SU-DHL-6 (cell line): Measurements from ENCODE around the gene TEX13C.

Experiments used
- H2AFZ ChIP-seq: fragments of 200-600 bp; sonication (generic); 2 replicates; pipeline ENCODE4 v1.6.1; 2014; ENCODE audit warnings: low read depth, mild to moderate bottlenecking, moderate library complexity, mixed read lengths, antibody characterized with exemption, low read length; ENCODE audit not compliant: severe bottlenecking
- H3F3A ChIP-seq: fragments of 200-600 bp; shearing (Covaris generic); 2 replicates; pipeline ENCODE4 v1.6.0; 2016; ENCODE audit warnings: antibody characterized with exemption, mild to moderate bottlenecking; ENCODE audit not compliant: insufficient read depth
- H3K27ac ChIP-seq: fragments of 200-600 bp; sonication (generic); 2 replicates; pipeline ENCODE4 v1.5.1; 2016; ENCODE audit warnings: low read depth, mild to moderate bottlenecking, low read length, moderate library complexity, mixed read lengths
- H3K27me3 ChIP-seq: fragments of 200-600 bp; sonication (generic), shearing (Covaris generic); 2 replicates; pipeline ENCODE4 v1.6.0; 2014; ENCODE audit warnings: mild to moderate bottlenecking, low read length
- H3K36me3 ChIP-seq: fragments of 200-600 bp; sonication (generic); 2 replicates; pipeline ENCODE4 v1.6.1; 2014; ENCODE audit warnings: mild to moderate bottlenecking, low read length, mixed read lengths
- H3K4me2 ChIP-seq: fragments of 300-600, 200-600 bp; shearing (Covaris generic), sonication (generic); 2 replicates; pipeline ENCODE4 v1.6.0; 2014; ENCODE audit warnings: low read length, low read depth, mild to moderate bottlenecking; ENCODE audit not compliant: poor library complexity, severe bottlenecking
- H3K4me3 ChIP-seq: fragments of 200-600 bp; sonication (generic); 2 replicates; pipeline ENCODE4 v1.5.1; 2014; ENCODE audit warnings: antibody characterized with exemption, low read length, mild to moderate bottlenecking, mixed read lengths; ENCODE audit not compliant: insufficient read depth, poor library complexity, severe bottlenecking
- H3K79me2 ChIP-seq: fragments of 200-600 bp; sonication (generic); 2 replicates; pipeline ENCODE4 v1.6.1; 2014; ENCODE audit warnings: mild to moderate bottlenecking, low read length, moderate library complexity; ENCODE audit not compliant: insufficient read depth
- H3K9ac ChIP-seq: fragments of 200-600 bp; sonication (generic); 2 replicates; pipeline ENCODE4 v1.7.0; 2014; ENCODE audit warnings: mild to moderate bottlenecking, low read length
- H3K9me2 ChIP-seq: fragments of 200-600 bp; sonication (generic); replicated peaks from 2 replicates; pipeline ENCODE4 v1.6.1; 2014; ENCODE audit warnings: low read length; ENCODE audit not compliant: insufficient read depth
- H3K9me3 ChIP-seq: fragments of 200-600 bp; sonication (generic); 2 replicates; pipeline ENCODE4 v1.6.1; 2014; ENCODE audit warnings: low read length, mixed read lengths; ENCODE audit not compliant: insufficient read depth
- H4K20me1 ChIP-seq: fragments of 200-600 bp; sonication (generic); 2 replicates; pipeline ENCODE4 v1.6.1; 2014; ENCODE audit warnings: low read depth, mild to moderate bottlenecking, antibody characterized with exemption, low read length, moderate library complexity, mixed read lengths
- EZH2phosphoT487 ChIP-seq: fragments of 200-600 bp; sonication (generic), shearing (Covaris generic); conservative IDR thresholded peaks from 2 replicates; pipeline ENCODE4 v1.6.1; 2018; ENCODE audit warnings: mild to moderate bottlenecking, antibody characterized with exemption, low read length, moderate library complexity, mixed read lengths
- TF ChIP-seq, protein P1 (sequence below): fragments of 200-600 bp; sonication (generic); IDR thresholded peaks from one replicate; pipeline ENCODE4 v1.5.1; 2017; ENCODE audit warnings: antibody characterized with exemption, mild to moderate bottlenecking, low read length, moderate library complexity; ENCODE audit not compliant: insufficient read depth, poor library complexity, severe bottlenecking

Gene TEX13C

DNA sequence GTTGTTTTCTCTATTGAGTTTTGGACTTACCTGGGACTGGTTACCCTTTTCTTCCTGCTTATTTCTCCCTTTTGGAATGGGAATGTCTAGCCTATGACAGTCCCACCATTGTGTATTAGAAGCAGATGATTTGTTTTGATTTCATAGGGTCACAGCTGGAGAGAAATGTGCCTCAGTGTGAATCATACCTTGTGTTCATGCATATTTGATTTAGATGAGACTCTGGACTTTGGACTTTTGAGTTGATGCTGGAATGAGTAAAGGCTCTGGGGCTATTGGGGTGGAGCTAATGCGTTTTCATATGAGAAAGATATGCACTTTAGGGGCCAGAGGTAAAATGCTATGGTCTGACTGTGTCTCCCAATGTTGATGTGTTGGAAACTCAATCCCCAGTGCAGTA is 30.5 kb upstream of the TEX13C start:
- no peak overlapping the region for H3K4me3 ChIP-seq
- H3K27ac ChIP-seq = no peak overlapping the region
- no peak overlapping the region for H2AFZ ChIP-seq
- no peaks in the 10 kb centered on the region for H3K9me3 ChIP-seq
- TF ChIP-seq EZH2phosphoT487 = no peak
- TF ChIP-seq, protein P1, sequence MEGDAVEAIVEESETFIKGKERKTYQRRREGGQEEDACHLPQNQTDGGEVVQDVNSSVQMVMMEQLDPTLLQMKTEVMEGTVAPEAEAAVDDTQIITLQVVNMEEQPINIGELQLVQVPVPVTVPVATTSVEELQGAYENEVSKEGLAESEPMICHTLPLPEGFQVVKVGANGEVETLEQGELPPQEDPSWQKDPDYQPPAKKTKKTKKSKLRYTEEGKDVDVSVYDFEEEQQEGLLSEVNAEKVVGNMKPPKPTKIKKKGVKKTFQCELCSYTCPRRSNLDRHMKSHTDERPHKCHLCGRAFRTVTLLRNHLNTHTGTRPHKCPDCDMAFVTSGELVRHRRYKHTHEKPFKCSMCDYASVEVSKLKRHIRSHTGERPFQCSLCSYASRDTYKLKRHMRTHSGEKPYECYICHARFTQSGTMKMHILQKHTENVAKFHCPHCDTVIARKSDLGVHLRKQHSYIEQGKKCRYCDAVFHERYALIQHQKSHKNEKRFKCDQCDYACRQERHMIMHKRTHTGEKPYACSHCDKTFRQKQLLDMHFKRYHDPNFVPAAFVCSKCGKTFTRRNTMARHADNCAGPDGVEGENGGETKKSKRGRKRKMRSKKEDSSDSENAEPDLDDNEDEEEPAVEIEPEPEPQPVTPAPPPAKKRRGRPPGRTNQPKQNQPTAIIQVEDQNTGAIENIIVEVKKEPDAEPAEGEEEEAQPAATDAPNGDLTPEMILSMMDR = no peak
- H3K79me2 ChIP-seq = no peaks in the 10 kb centered on the region
- no peaks in the 10 kb centered on the region for H3K9me2 ChIP-seq
- H3F3A ChIP-seq = no peaks in the 10 kb centered on the region
- no peaks in the 10 kb centered on the region for H4K20me1 ChIP-seq
- no peak overlapping the region for H3K9ac ChIP-seq
- no peaks in the 10 kb centered on the region for H3K27me3 ChIP-seq
- H3K36me3 ChIP-seq = no peaks in the 10 kb centered on the region
- no peak overlapping the region for H3K4me2 ChIP-seq

- Histone ChIP-seq H3K4me3 (no peak overlapping the region), H3K9me3 (no peaks in the 10 kb centered on the region), H3K27ac (no peak overlapping the region), H3K27me3 (no peaks in the 10 kb centered on the region), H3K9me2 (no peaks in the 10 kb centered on the region), H3K9ac (no peak overlapping the region), H2AFZ (no peak overlapping the region), H3F3A (no peaks in the 10 kb centered on the region), H3K79me2 (no peaks in the 10 kb centered on the region), H4K20me1 (no peaks in the 10 kb centered on the region), H3K4me2 (no peak overlapping the region), H3K36me3 (no peaks in the 10 kb centered on the region)
- TF ChIP-seq EZH2phosphoT487 = no peak
- TF ChIP-seq, protein P1 = no peak
Observed at GRCh38 chrX:125289920-125290319, 29.8 kb upstream of the TEX13C start.

DNA sequence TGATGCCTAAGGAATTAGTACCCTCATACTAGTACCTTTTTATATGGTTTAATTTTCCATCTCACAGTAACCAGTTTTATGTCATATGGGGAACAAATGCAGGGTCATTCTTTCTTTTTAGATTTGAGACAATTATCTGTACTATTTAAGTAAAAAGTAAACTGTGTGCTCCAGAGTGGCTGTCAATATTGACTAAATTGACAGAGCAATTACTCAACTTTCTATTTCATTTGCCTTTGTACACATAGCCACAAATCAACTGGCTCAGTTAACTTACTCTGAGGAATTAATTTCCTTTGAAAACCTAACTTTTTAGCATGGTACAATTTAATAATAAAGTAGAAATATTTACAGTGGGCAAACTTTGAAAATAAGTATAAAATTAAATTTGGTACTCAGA is 28.5 kb upstream of the TEX13C start:
- Histone ChIP-seq H2AFZ (no peak overlapping the region), H3K79me2 (no peaks in the 10 kb centered on the region), H3K9me2 (no peaks in the 10 kb centered on the region), H3K27me3 (no peaks in the 10 kb centered on the region), H3F3A (no peaks in the 10 kb centered on the region), H4K20me1 (no peaks in the 10 kb centered on the region), H3K4me2 (no peak overlapping the region), H3K9ac (no peak overlapping the region), H3K27ac (no peak overlapping the region), H3K4me3 (no peak overlapping the region), H3K36me3 (no peaks in the 10 kb centered on the region), H3K9me3 (no peaks in the 10 kb centered on the region)
- no peak for TF ChIP-seq EZH2phosphoT487
- TF ChIP-seq, protein P1 = no peak
